ENCODE data around the gene CCDC124. TPM values are rescaled to one million over a fixed set of nuclear protein-coding genes. Genes with fewer than 3 reads are reported as not detected.

Gene CCDC124
- total RNA-seq, 2 experiments from 2014 or later, result 182 to 184 TPM

- ChIA-PET CTCF (interaction anchor here (0.5 to 19.4 kb wide), 6 partner anchors 12 to 193 kb away, joined by 3 to 284 read pairs (median 3); partner anchors contain the start of gene CCDC124), POLR2A (interaction anchor here (0.7 kb wide), 1 partner anchor 45 kb away, joined by 3 read pairs; no protein-coding TSS in a partner anchor)
Observed at GRCh38 chr19:17950310-17951156, 17.7 kb downstream of the CCDC124 start.

DNA sequence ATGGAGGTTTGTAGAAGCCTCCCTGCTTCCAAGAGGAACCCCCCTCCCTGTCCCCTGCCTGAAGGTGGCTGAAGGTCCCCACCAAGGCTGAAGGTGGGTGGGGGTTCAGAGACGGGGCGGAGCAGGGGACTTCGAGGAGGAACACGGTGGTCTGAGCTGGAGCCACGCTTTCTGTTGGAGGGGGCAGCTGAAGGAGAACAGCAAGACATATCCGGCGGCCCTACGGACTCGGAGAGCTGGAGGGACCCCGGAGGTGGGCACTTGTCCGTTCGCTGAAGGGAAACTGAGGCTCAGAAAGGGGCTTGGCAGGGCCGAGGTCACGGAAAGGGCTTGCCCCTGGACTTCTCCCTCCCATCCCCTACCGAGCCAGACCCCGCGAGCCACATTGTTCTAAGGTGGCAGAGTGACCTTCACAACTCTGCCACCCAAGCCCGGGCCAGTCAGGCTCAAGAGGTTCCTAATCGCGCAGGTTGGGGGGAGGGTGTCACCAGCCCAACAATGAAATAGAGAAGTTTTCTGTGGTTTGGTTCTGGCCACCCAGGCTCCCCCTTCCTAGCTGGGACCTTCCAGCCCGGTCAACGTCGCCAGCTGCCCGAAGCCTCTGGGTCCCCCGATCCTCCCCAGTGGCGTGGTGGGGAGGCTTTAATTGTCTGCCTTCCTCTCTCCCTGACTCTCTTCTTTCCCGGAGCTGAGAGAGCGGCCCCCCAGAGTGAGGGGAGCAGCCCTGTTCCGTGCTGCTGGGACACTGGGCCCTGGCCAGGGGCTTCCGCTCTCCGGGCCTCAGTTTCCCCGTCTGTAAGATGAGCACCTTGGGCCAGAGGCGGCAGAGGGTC is 18.6 kb downstream of the CCDC124 start:
- ChIA-PET POLR2A (interaction anchor here (0.7 kb wide), 1 partner anchor 44 kb away, joined by 3 read pairs; no protein-coding TSS in a partner anchor), CTCF (interaction anchor here (0.7 to 4.3 kb wide), 4 partner anchors 13 to 48 kb away, joined by 3 to 24 read pairs (median 6); no protein-coding TSS in a partner anchor)

GRCh38 chr19:17951990-17952976 is 19.5 kb downstream of the CCDC124 start:
- CTCF ChIA-PET, result interaction anchor here (1.1 to 4.3 kb wide), 4 partner anchors 14 to 47 kb away, joined by 3 to 24 read pairs (median 6); partner anchors contain the start of gene CCDC124
- POLR2A ChIA-PET, result no interaction called here

- ChIA-PET POLR2A (no interaction called here), CTCF (interaction anchor here (0.6 to 4.3 kb wide), 4 partner anchors 15 to 216 kb away, joined by 4 to 24 read pairs (median 7); partner anchors contain the start of gene CCDC124)
Observed at GRCh38 chr19:17953316-17953801, 20.5 kb downstream of the CCDC124 start.

DNA sequence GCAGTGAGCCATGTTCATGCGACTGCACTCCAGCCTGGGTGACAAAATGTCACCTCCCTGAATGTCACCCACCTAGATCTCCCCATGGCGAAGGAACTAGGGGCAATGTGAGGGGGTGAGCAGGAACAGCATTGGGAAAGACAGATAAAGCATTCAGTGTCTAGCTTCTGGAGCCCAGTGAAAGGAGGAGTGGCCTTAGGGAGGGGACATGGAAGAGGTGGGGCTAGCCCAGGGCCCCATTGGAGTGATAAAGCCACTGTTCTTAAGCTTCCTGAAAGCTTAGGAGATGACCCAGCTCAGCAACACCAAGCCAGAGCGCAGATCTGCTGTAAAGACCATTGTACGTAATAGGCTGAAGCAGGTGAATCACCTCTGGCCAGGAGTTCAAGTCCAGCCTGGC is 21.1 kb downstream of the CCDC124 start:
- POLR2A ChIA-PET, result no interaction called here
- CTCF ChIA-PET, result interaction anchor here (0.6 to 4.3 kb wide), 4 partner anchors 8 to 216 kb away, joined by 4 to 24 read pairs (median 4); partner anchors contain the start of gene CCDC124

- ChIA-PET POLR2A (no interaction called here), CTCF (interaction anchor here (0.8 to 4.3 kb wide), 4 partner anchors 9 to 43 kb away, joined by 3 to 24 read pairs (median 4); partner anchors contain the start of gene CCDC124)
Observed at GRCh38 chr19:17954401-17954800, 21.6 kb downstream of the CCDC124 start.

DNA sequence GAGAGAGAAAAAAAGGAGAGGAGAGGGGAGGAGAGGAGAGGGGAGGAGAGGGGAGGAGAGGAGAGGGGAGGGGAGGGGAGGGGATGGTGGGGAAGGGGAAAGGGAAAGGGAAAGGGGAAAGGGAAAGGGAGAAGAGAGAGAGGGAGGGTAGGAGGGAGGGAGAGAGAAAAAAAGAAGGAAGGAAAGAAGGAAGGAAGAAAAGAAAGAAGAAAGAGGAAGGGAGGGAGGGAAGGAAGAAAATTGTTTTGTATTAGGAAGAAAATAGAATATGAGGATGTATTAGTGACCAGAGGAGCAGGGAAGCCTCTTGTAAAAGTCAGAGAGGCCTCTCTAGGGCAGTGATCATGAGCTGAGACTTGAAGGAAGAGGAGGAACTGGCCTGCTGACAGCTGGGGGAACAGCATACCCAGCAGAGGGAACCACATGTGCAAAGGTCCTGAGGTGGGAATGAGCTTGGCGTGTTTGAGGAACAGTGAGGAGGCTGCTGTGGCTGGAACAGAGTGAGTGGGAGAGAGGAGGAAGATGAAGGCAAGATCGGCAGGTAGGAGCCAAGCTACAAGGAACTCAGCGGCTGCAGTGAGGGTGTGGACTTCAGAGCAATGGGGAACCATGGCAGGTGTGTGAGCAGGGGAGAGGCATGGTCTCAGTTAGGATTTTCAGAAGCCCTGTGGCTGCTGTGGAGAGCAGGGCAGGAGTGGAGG is 24.5 kb downstream of the CCDC124 start:
- ChIA-PET CTCF (interaction anchor here (1.3 kb wide), 1 partner anchor 10 kb away, joined by 8 read pairs; no protein-coding TSS in a partner anchor), POLR2A (no interaction called here)

- CTCF ChIA-PET, result interaction anchor here (0.7 to 1.3 kb wide), 3 partner anchors 11 to 562 kb away, joined by 3 to 8 read pairs (median 3); no protein-coding TSS in a partner anchor
- POLR2A ChIA-PET, result interaction anchor here (0.7 kb wide), 1 partner anchor 32 kb away, joined by 7 read pairs; no protein-coding TSS in a partner anchor
Observed at GRCh38 chr19:17957885-17958284, 25.1 kb downstream of the CCDC124 start.

DNA sequence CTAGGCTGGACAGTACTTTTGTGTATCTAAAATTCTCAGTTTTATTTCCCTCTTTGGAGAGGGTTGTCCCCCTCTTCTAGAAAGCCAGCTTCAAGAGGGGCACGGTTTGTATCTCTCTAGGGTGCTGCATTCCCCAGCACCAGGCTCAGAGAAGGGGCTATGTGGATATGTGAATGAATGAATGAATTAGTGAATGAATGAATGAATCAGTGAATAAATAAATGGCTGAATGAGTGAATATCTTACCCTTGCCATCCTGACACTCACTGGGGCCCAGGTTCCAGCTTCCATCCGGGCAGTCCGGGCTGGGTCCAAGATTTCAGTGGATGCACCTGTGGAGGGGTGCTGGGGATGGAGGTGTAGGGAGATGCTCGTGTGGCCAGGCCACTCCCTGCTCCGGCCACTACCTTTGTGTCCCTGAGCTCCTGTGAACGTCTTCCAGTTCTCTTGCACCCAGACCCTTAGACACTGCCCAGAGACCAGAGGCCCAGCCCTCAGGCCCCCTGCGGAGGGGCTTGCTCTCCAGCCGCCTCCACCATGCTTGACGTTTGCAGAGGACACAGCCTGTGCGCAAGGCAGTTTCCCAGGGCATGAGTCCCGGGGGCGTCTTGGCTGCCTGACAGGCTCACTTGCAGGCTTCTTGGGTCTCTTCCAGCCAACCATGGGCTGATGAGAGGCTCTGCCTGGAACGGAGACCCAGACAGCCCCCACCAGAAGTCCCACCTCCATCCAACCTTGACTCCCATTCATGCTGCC is 31.3 kb downstream of the CCDC124 start:
- CTCF ChIA-PET, result no interaction called here
- POLR2A ChIA-PET, result no interaction called here

DNA sequence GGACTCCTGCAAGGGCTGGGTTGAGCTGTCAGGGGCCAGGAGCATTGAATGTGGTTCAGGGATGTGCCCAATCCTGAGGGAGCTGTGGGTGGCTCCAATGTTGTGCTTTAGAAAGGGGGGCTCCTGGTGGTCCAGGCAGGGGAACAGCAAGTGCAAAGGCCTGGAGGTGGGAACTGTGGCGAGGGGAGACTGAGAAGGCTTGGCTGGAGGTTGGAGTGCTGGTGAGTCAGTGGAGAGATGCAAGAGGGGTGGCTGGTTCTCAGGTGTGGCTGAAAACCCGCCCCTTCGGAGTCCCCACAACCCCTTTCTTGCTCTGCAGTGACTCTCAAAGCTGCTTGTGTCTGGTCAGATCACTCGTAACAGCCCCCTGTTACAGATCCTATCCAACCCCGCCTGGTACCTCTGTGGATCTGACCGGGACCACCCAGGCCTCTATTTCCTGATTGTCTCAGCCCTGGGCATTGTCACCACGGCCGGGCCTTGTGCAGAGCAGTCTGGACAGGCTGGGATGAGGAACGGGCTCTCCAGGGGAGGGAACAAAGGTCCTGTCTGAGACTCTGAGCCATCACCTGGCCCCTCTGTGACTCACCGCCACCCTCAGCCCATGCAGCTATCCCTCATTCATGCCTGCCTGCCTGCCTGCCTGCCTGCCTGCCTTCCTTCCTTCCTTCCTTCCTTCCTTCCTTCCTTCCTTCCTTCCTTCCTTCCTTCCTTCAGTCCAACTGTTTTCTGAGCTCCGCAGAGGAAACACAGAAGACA is 32.7 kb downstream of the CCDC124 start:
- CTCF ChIA-PET, result interaction anchor here (0.5 to 2.2 kb wide), 2 partner anchors 19 to 31 kb away, joined by 3 to 9 read pairs; no protein-coding TSS in a partner anchor

GRCh38 chr19:17966129-17966483 is 33.3 kb downstream of the CCDC124 start:
- ChIA-PET CTCF (interaction anchor here (2.2 kb wide), 1 partner anchor 31 kb away, joined by 9 read pairs; no protein-coding TSS in a partner anchor), POLR2A (interaction anchor here (0.9 kb wide), 1 partner anchor 33 kb away, joined by 3 read pairs; the partner anchor contains the start of gene CCDC124)

More for the DNA sequence above, 32.7 kb downstream of the CCDC124 start:
- POLR2A ChIA-PET, result interaction anchor here (0.9 kb wide), 1 partner anchor 33 kb away, joined by 3 read pairs; the partner anchor contains the start of gene CCDC124

- CTCF ChIA-PET, result interaction anchor here (0.6 to 2.2 kb wide), 2 partner anchors 30 to 67 kb away, joined by 3 to 9 read pairs; no protein-coding TSS in a partner anchor
- POLR2A ChIA-PET, result interaction anchor here (0.9 kb wide), 1 partner anchor 34 kb away, joined by 3 read pairs; the partner anchor contains the start of gene CCDC124
Observed at GRCh38 chr19:17966550-17967256, 33.9 kb downstream of the CCDC124 start, which contains the start of gene KCNN1. KCNN1 (plus strand) TSS chr19:17967107; CDS start chr19:17973889, 6,782 bp downstream.

DNA sequence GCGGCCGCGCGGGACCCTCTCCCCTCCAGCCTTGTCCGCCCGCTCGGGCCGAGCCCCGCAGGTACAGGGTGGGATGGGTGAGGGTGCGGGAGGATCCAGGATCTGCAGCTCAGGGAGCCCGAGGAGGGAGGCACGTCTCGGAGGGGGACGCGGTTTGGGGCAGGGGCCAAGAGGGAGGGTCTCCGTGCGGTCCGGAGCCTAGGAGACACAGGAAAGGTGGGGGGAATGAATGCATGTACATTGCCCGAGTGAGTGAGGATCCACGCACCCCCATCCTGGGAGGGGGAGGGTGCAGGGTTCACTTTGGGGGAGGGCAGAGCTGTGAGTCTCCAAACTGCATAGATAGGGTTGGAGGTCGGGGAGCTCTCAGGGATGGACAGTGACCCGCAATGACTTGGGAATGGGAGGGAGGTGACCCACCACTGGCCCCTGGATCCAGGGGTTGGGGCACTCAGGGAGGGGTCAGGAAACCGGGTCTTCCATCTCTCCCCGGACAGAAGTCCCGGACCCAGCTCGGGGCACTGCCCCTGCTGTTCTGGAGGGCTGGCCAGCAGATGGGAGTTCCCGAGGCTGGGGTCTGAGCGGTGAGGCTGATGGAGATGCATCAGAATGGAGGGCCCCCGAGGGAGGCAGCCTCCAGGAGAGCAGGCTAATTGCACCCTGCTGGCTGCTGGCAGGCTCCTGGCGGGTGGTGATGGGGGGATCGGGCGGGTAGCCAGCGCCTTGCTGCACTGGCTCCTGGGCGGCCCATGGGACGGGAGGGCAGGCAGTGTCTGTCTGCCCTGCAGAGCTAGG is 34.6 kb downstream of the CCDC124 start:
- ChIA-PET CTCF (interaction anchor here (0.6 kb wide), 1 partner anchor 66 kb away, joined by 3 read pairs; no protein-coding TSS in a partner anchor), POLR2A (no interaction called here)

DNA sequence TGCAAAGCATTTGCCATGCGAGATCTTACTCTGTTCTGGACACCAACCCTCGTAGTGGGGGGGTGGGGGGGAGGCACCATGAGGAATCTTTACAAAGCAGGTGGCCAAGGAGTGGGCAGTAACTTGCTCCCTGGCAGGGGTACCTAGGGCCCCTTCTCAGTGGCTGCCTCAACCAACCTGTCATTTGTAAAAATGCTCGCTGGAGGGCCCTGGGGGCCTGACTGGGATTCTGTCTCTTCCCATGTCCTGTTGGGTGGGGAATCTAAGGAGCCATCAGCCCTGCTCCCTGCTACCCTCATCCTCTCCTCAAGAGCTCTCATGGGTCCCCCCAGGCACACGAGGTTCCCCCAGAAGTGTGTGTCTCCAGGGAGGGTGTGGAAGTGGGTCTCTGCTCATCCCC is 35.5 kb downstream of the CCDC124 start:
- ChIA-PET POLR2A (no interaction called here), CTCF (interaction anchor here (1.4 kb wide), 1 partner anchor 29 kb away, joined by 5 read pairs; no protein-coding TSS in a partner anchor)
